ENCODE measurements around the gene GP5. TPM values are rescaled to one million over a fixed set of nuclear protein-coding genes. Genes with fewer than 3 reads are reported as not detected.

Gene GP5
- total RNA-seq, 1 experiment from 2014 or later, result 0.05 TPM

- BruUV-seq (replicated peaks), result no TSS peak
- in situ Hi-C loops (cut with HindIII; ENCODE audit: low pct_unique_long_range_greater_than_20kb, low sequenced_read_pairs), result no loop called here
- no peak for TF ChIP-seq POLR2AphosphoS5 (IDR thresholded peaks at IDR 0.05; ENCODE audit: low read depth, low read length)
- TF ChIP-seq REST (IDR thresholded peaks at IDR 0.05; ENCODE audit: insufficient read depth in 1 of 2, low read depth in 2 of 2, low read length in 1 of 2), result no peak
- TF ChIP-seq SIN3A (IDR thresholded peaks at IDR 0.05; ENCODE audit: borderline replicate concordance, insufficient read depth, low read depth, low read length), result no peak
- no peak for TF ChIP-seq TCF7L2 (IDR thresholded peaks at IDR 0.05; ENCODE audit: low read depth, low read length)
- TF ChIP-seq CTCF (IDR thresholded peaks at IDR 0.05), result no peak
- Histone ChIP-seq H3K27ac (ENCODE audit: low read length) (no peak overlapping the region), H3K27me3 (ENCODE audit: control insufficient read depth, insufficient read depth, low read length) (no peaks in the 10 kb centered on the region), H3K4me3 (ENCODE audit: low read depth in 2 of 2, low read length in 2 of 2) (no peak overlapping the region), H3K36me3 (ENCODE audit: control insufficient read depth, insufficient read depth, low read length) (no peaks in the 10 kb centered on the region), H3K4me1 (ENCODE audit: control insufficient read depth, insufficient read depth, low read length) (no peaks in the 10 kb centered on the region), H3K9me3 (ENCODE audit: control insufficient read depth, insufficient read depth, low read depth, low read length) (no peaks in the 10 kb centered on the region)
- ATAC-seq (no peak), DNase-seq (ENCODE audit: low read depth, low spot score) (no peak)
- intact Hi-C loops (cut with micrococcal nuclease; ENCODE audit: unreplicated experiment), result no loop called here
- ChIA-PET POLR2A (no interaction called here), CTCF (no interaction called here)
Observed at GRCh38 chr3:194357681-194358080, 41.4 kb downstream of the GP5 start.

GRCh38 chr3:194355379-194355778 is 43.7 kb downstream of the GP5 start:
- Histone ChIP-seq H3K36me3 (ENCODE audit: control insufficient read depth, insufficient read depth, low read length) (no peaks in the 10 kb centered on the region), H3K4me1 (ENCODE audit: control insufficient read depth, insufficient read depth, low read length) (peaks cover 7% of the 10 kb centered on the region; the same call in 1 of the 2 replicates), H3K27me3 (ENCODE audit: control insufficient read depth, insufficient read depth, low read length) (no peaks in the 10 kb centered on the region), H3K27ac (ENCODE audit: low read length) (no peak overlapping the region), H3K4me3 (ENCODE audit: low read depth in 2 of 2, low read length in 2 of 2) (no peak overlapping the region), H3K9me3 (ENCODE audit: control insufficient read depth, insufficient read depth, low read depth, low read length) (no peaks in the 10 kb centered on the region)
- intact Hi-C loops (cut with micrococcal nuclease; ENCODE audit: unreplicated experiment) (no loop called here), in situ Hi-C loops (cut with HindIII; ENCODE audit: low pct_unique_long_range_greater_than_20kb, low sequenced_read_pairs) (no loop called here)
- BruUV-seq (replicated peaks), result no TSS peak
- CTCF ChIA-PET, result interaction anchor here (1.1 to 1.3 kb wide), 2 partner anchors 10 to 11 kb away, joined by 3 to 4 read pairs; no protein-coding TSS in a partner anchor
- ATAC-seq (no peak), DNase-seq (ENCODE audit: low read depth, low spot score) (no peak)
- POLR2A ChIA-PET, result no interaction called here
- TF ChIP-seq POLR2AphosphoS5 (IDR thresholded peaks at IDR 0.05; ENCODE audit: low read depth, low read length) (no peak), REST (IDR thresholded peaks at IDR 0.05; ENCODE audit: insufficient read depth in 1 of 2, low read depth in 2 of 2, low read length in 1 of 2) (no peak), CTCF (IDR thresholded peaks at IDR 0.05) (no peak), TCF7L2 (IDR thresholded peaks at IDR 0.05; ENCODE audit: low read depth, low read length) (no peak), SIN3A (IDR thresholded peaks at IDR 0.05; ENCODE audit: borderline replicate concordance, insufficient read depth, low read depth, low read length) (no peak)
